Measurements from ENCODE around the gene ARL8B.
"Not testable (repeated sequence)": the region's sequence is repeated elsewhere in the genome, so short reads cannot be mapped to it uniquely, and the experiment has no call there.

ARL8B gene

GRCh38 chr3:5138214-5138981 is 16.3 kb downstream of the ARL8B start:
- TF ChIP-seq CTCF (IDR thresholded peaks at IDR 0.05; ENCODE audit: extremely low read depth, missing control alignments) = no peak
- DNase-seq (ENCODE audit: low spot score) = no peak

- DNase-seq (ENCODE audit: low spot score) = no peak
- TF ChIP-seq CTCF (IDR thresholded peaks at IDR 0.05; ENCODE audit: extremely low read depth, missing control alignments) = no peak
These were observed 18.1 kb downstream of the ARL8B start for GRCh38 chr3:5140230-5140621.

GRCh38 chr3:5140839-5141238 is 18.7 kb downstream of the ARL8B start:
- no peak for TF ChIP-seq CTCF (IDR thresholded peaks at IDR 0.05; ENCODE audit: extremely low read depth, missing control alignments)
- DNase-seq (ENCODE audit: low spot score) = no peak

GRCh38 chr3:5141760-5142159 is 19.7 kb downstream of the ARL8B start:
- TF ChIP-seq CTCF (IDR thresholded peaks at IDR 0.05; ENCODE audit: extremely low read depth, missing control alignments) = no peak

GRCh38 chr3:5143464-5143863 is 21.4 kb downstream of the ARL8B start:
- DNase-seq (ENCODE audit: low spot score) = no peak
- TF ChIP-seq CTCF (IDR thresholded peaks at IDR 0.05; ENCODE audit: extremely low read depth, missing control alignments) = no peak

More at GRCh38 chr3:5141760-5142159, 19.7 kb downstream of the ARL8B start:
- no peak for DNase-seq (ENCODE audit: low spot score)

- TF ChIP-seq CTCF (IDR thresholded peaks at IDR 0.05; ENCODE audit: extremely low read depth, missing control alignments) = no peak
- no peak for DNase-seq (ENCODE audit: low spot score)
These were observed 22.4 kb downstream of the ARL8B start for GRCh38 chr3:5144316-5144994.

GRCh38 chr3:5145120-5145519 is 23.0 kb downstream of the ARL8B start:
- TF ChIP-seq CTCF (IDR thresholded peaks at IDR 0.05; ENCODE audit: extremely low read depth, missing control alignments) = no peak
- DNase-seq (ENCODE audit: low spot score) = no peak

GRCh38 chr3:5147152-5147551 is 25.1 kb downstream of the ARL8B start:
- DNase-seq (ENCODE audit: low spot score) = not testable (repeated sequence)

Measured in GM20000 (cell line).